ENCODE data around the gene CLOCK.

DNA sequence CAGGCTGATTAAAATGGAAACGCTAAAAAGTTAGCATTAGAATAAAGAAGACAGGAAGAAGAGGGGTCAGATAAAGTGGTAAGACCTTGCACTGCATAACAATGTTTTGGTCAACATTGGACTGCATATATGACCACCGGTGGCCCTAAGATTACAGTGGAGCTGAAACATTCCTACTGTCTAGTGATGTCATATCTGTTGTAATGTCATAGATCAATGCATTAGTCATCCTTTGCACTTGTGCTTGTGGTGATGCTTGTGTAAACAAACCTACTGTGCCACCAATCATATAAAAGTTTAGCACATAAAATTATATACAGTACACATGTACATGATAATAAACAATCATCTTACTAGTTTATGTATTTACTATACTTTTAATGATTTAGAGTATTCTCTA is 78.0 kb downstream of the CLOCK start:
- TF ChIP-seq, protein P1, sequence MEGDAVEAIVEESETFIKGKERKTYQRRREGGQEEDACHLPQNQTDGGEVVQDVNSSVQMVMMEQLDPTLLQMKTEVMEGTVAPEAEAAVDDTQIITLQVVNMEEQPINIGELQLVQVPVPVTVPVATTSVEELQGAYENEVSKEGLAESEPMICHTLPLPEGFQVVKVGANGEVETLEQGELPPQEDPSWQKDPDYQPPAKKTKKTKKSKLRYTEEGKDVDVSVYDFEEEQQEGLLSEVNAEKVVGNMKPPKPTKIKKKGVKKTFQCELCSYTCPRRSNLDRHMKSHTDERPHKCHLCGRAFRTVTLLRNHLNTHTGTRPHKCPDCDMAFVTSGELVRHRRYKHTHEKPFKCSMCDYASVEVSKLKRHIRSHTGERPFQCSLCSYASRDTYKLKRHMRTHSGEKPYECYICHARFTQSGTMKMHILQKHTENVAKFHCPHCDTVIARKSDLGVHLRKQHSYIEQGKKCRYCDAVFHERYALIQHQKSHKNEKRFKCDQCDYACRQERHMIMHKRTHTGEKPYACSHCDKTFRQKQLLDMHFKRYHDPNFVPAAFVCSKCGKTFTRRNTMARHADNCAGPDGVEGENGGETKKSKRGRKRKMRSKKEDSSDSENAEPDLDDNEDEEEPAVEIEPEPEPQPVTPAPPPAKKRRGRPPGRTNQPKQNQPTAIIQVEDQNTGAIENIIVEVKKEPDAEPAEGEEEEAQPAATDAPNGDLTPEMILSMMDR (IDR thresholded peaks at IDR 0.05), result no peak
- no peak for TF ChIP-seq POLR2A (IDR thresholded peaks at IDR 0.05; ENCODE audit: low read depth)

Data from esophagus muscularis mucosa (tissue), 3 donors.